HEK293 (cell line): Measurements from ENCODE around the gene FGD1.

Experiments
- CTCF ChIP-seq: fragments of 450-650 bp; formaldehyde crosslinking; IDR thresholded peaks from 2 replicates; pipeline ENCODE4 v1.5.1; 2016; ENCODE audit warnings: missing biosample characterization, missing genetic modification characterization
- ELK4 ChIP-seq: IDR thresholded peaks from 2 replicates; pipeline ENCODE4 v1.6.1; 2011; ENCODE audit warnings: mild to moderate bottlenecking, low read depth, low read length, borderline replicate concordance
- PATZ1 ChIP-seq: fragments of 450-650 bp; formaldehyde crosslinking; IDR thresholded peaks from 2 replicates; pipeline ENCODE4 v1.5.1; 2016; ENCODE audit warnings: missing biosample characterization, missing genetic modification characterization
- REST ChIP-seq: fragments of 450-650 bp; formaldehyde crosslinking; IDR thresholded peaks from 2 replicates; pipeline ENCODE4 v1.5.1; 2016; ENCODE audit warnings: missing biosample characterization, missing genetic modification characterization
- SETDB1 ChIP-seq: IDR thresholded peaks from one replicate; pipeline ENCODE4 v1.6.1; 2017; ENCODE audit warnings: mild to moderate bottlenecking, low read length, moderate library complexity, mixed read lengths; ENCODE audit not compliant: insufficient read length
- TSHZ1 ChIP-seq: fragments of 450-650 bp; formaldehyde crosslinking; IDR thresholded peaks from 2 replicates; pipeline ENCODE4 v1.5.1; 2016; ENCODE audit warnings: missing biosample characterization, missing genetic modification characterization, borderline replicate concordance
- YY1 ChIP-seq: fragments of 450-650 bp; formaldehyde crosslinking; IDR thresholded peaks from 2 replicates; pipeline ENCODE4 v1.5.1; 2018; ENCODE audit warnings: missing biosample characterization, missing genetic modification characterization
- ZBTB26 ChIP-seq: fragments of 450-650 bp; formaldehyde crosslinking; optimal IDR thresholded peaks from 2 replicates; pipeline ENCODE3; 2016; ENCODE audit warnings: missing biosample characterization, mild to moderate bottlenecking, missing genetic modification characterization
- ZFP41 ChIP-seq: fragments of 450-650 bp; formaldehyde crosslinking; IDR thresholded peaks from 2 replicates; pipeline ENCODE4 v1.5.1; 2016; ENCODE audit warnings: missing biosample characterization, missing genetic modification characterization, borderline replicate concordance
- ZNF138 ChIP-seq: fragments of 450-650 bp; formaldehyde crosslinking; IDR thresholded peaks from 2 replicates; pipeline ENCODE4 v1.5.1; 2016; ENCODE audit warnings: missing biosample characterization, missing genetic modification characterization, borderline replicate concordance
- ZNF274 ChIP-seq, 2 experiments: fragments of 200-500 bp in 1 of 2; fragments of 450-650 bp in 1 of 2; sonication (Bioruptor generic) in 1 of 2; formaldehyde crosslinking in 1 of 2; IDR thresholded peaks; 2 replicates each; pipeline versions ENCODE4 v1.5.1 to v1.6.1; 2014 to 2016; ENCODE audit warnings: borderline replicate concordance in 1 of 2, inconsistent platforms in 1 of 2, low read length in 1 of 2, missing biosample characterization in 1 of 2, missing genetic modification characterization in 1 of 2
- ZNF423 ChIP-seq: fragments of 450-650 bp; formaldehyde crosslinking; IDR thresholded peaks from 2 replicates; pipeline ENCODE4 v1.5.1; 2016; ENCODE audit warnings: missing biosample characterization, missing genetic modification characterization
- ZNF585B ChIP-seq: fragments of 450-650 bp; formaldehyde crosslinking; IDR thresholded peaks from 2 replicates; pipeline ENCODE4 v1.5.1; 2016; ENCODE audit warnings: missing biosample characterization, missing genetic modification characterization

GRCh38 chrX:54470054-54470760 lies 25.8 kb downstream of the FGD1 start:
- TF ChIP-seq ZBTB26 (tag by site-specific recombination): no peak
- TF ChIP-seq TSHZ1 (tag by site-specific recombination): no peak
- TF ChIP-seq ELK4: no peak
- TF ChIP-seq ZNF585B (tag by site-specific recombination): no peak
- no peak for TF ChIP-seq REST (tag by site-specific recombination)
- TF ChIP-seq ZNF138 (tag by site-specific recombination): no peak
- no peak for TF ChIP-seq ZNF423 (tag by site-specific recombination)
- TF ChIP-seq ZNF274 (IDR thresholded peaks at IDR 0.05; ENCODE audit: low read length): no peak
- no peak for TF ChIP-seq ZNF274 (tag by site-specific recombination; IDR thresholded peaks at IDR 0.05; ENCODE audit: borderline replicate concordance)
- TF ChIP-seq YY1 (tag by site-specific recombination): no peak
- no peak for TF ChIP-seq CTCF (tag by site-specific recombination)
- no peak for TF ChIP-seq SETDB1
- no peak for TF ChIP-seq PATZ1
- no peak for TF ChIP-seq ZFP41
